RWPE1 (cell line): ENCODE measurements around the gene GEMIN7.

Source experiments
- CTCF ChIA-PET: fragments of 350-600 bp; sonication (Branson Sonifier 250); formaldehyde crosslinking; extraction: SDS; loops from one replicate; lab custom pipeline; 2021; lab: Yijun Ruan, JAX
- POLR2A ChIA-PET: fragments of 400-600 bp; formaldehyde crosslinking; extraction: SDS; loops from one replicate; lab custom pipeline; 2020; ENCODE audit warnings: antibody characterized with exemption; ENCODE audit not compliant: low non-redundant PET; lab: Yijun Ruan, JAX
- DNase-seq: peaks from one replicate; pipeline ENCODE4 v3.0.0; 2012; ENCODE audit warnings: low spot score
- H3K27ac ChIP-seq: fragments of 450-650 bp; 2 replicates; pipeline ENCODE4 v1.5.1; 2017
- TF ChIP-seq, protein P1 (sequence below): fragments of 450-650 bp; conservative IDR thresholded peaks from 2 replicates; pipeline ENCODE4 v1.5.1; 2017; ENCODE audit warnings: low read depth, mild to moderate bottlenecking

The GEMIN7 gene

DNA sequence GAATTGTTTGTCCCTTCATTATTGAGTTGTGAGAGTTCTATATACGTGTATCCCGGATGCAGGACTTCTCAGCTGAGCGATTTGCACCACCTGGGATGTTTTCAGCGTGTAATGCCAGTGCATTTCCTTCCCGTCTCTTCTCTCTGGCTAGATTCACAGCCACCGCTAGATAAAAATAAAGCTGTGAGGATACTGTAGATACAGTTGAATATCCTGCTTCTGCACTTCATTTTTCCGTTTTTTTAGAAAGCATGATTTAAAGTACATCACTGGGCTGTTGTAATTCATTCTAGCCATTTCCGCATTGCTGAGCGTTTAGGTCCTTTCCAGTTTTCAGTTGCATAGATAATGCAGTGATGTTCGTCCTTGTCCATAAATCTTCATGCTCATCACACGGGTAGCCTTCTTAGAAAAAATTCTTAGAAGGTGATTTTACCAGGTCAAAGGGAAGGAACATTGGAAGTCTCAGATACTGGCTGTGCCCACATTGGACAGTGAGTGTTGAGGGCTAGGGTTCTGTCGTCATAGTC is 28.6 kb downstream of the GEMIN7 start:
- POLR2A ChIA-PET: no interaction called here
- CTCF ChIA-PET: no interaction called here
- no peak for DNase-seq
- TF ChIP-seq, protein P1, sequence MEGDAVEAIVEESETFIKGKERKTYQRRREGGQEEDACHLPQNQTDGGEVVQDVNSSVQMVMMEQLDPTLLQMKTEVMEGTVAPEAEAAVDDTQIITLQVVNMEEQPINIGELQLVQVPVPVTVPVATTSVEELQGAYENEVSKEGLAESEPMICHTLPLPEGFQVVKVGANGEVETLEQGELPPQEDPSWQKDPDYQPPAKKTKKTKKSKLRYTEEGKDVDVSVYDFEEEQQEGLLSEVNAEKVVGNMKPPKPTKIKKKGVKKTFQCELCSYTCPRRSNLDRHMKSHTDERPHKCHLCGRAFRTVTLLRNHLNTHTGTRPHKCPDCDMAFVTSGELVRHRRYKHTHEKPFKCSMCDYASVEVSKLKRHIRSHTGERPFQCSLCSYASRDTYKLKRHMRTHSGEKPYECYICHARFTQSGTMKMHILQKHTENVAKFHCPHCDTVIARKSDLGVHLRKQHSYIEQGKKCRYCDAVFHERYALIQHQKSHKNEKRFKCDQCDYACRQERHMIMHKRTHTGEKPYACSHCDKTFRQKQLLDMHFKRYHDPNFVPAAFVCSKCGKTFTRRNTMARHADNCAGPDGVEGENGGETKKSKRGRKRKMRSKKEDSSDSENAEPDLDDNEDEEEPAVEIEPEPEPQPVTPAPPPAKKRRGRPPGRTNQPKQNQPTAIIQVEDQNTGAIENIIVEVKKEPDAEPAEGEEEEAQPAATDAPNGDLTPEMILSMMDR: no peak
- H3K27ac ChIP-seq: no peak overlapping the region

DNA sequence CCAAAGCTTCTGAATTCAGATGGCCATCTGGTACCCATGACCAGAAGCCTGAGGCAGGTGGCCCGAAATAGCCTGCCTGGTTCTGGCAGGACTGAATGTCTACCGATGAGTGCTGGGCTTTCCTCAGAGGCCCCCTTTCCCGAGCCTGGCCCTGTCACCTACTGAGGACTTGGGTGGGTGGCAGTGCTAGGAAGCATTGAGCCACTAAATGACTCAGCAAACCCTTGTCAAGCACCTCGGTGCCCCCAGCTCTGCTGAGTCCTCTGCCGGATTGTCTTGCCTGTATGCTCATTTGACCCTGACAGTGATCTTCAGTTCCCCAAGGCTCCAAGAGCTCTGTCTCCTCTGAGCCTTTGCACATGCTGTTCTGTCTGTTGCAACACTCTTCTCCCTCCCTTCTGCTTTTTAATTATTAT is 31.8 kb downstream of the GEMIN7 start:
- DNase-seq: no peak
- no peak overlapping the region for H3K27ac ChIP-seq
- TF ChIP-seq, protein P1: no peak
- ChIA-PET CTCF (no interaction called here), POLR2A (no interaction called here)

DNA sequence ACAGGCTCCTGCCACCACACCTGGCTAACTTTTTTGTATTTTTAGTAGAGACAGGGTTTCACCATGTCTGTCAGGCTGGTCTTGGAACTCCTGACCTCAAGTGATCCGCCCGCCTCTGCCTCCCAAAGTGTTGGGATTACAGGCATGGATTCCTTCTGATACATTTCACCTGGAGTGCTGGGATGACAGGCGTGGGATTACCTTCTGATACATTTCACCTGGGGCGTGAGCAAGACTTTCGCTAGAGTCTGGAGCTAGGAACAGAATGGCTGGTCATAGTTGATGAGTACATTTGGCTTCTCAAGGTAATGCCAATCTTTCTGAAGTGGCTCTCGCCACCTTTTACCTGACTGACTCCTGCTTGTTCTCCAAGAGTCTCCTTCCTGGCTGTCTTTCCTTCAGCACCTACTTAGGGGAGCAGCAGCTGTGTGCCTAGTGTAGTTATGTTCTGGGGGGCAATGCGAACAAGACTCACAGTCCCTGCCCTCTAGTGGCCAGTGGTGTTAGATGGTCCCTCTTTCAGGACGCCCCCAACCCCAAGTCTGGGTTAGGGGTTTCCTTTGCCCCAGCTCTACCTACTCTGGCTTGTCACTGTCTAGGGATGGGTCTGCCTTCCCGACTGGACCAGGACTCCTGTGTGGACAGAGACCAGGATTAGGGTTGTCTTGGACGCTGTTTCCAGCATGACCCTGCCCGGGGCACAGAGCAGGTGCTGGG is 33.2 kb downstream of the GEMIN7 start:
- H3K27ac ChIP-seq: no peak overlapping the region
- ChIA-PET POLR2A (no interaction called here), CTCF (interaction anchor here (0.5 kb wide), 1 partner anchor 19 kb away, joined by 3 read pairs; the partner anchor contains the start of gene PPP1R37)

DNA sequence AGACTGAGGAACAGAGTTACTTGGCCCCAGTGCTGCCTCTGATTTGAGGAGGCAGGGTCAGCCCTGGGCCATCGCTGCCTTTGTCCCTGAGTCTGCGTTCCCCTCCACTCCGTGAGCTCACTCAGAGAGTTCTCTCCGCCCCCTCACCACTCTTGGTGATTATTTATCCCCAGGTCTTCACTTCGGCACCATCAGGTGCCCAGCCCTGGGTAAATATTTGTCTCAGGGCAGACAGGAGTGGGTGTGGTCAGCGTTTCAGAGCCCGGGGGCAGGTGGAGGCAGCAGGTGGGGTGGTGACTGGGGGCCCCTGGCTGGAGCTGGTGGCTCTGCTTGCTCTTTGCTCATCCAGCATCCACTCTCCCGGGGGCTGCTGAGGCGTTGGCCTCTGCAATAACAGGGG is 34.6 kb downstream of the GEMIN7 start:
- no peak for DNase-seq
- POLR2A ChIA-PET: interaction anchor here (0.5 kb wide), 1 partner anchor 23 kb away, joined by 4 read pairs; no protein-coding TSS in a partner anchor
- TF ChIP-seq, protein P1: no peak
- H3K27ac ChIP-seq: peak overlapping the region; percentile 8; the same call in 1 of the 2 replicates
- CTCF ChIA-PET: no interaction called here

More for the DNA sequence above, 33.2 kb downstream of the GEMIN7 start:
- TF ChIP-seq, protein P1: no peak
- DNase-seq: no peak

DNA sequence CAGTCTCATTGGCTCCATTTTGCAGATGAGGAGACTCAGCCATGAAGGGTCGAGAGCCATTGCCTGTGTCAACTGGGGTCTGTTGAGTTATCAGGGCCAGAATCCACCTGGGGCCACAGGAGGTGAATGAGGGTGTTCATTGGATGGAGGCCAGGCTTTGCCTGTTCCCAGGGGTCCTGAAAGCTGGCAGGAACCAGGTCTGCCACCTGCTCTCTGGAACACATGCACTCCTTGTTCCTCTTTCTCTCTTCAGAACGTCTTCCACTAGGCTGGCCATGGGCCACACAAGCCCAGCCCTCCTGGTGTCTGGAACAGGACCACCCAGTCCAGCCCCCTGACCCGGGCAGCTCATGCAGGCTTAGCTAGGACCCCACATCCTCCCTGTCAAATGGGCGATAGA is 35.1 kb downstream of the GEMIN7 start:
- peak overlapping the region; percentile 8; the same call in 1 of the 2 replicates for H3K27ac ChIP-seq
- no peak for DNase-seq
- TF ChIP-seq, protein P1: no peak
- ChIA-PET CTCF (no interaction called here), POLR2A (interaction anchor here (0.5 kb wide), 1 partner anchor 23 kb away, joined by 4 read pairs; no protein-coding TSS in a partner anchor)

DNA sequence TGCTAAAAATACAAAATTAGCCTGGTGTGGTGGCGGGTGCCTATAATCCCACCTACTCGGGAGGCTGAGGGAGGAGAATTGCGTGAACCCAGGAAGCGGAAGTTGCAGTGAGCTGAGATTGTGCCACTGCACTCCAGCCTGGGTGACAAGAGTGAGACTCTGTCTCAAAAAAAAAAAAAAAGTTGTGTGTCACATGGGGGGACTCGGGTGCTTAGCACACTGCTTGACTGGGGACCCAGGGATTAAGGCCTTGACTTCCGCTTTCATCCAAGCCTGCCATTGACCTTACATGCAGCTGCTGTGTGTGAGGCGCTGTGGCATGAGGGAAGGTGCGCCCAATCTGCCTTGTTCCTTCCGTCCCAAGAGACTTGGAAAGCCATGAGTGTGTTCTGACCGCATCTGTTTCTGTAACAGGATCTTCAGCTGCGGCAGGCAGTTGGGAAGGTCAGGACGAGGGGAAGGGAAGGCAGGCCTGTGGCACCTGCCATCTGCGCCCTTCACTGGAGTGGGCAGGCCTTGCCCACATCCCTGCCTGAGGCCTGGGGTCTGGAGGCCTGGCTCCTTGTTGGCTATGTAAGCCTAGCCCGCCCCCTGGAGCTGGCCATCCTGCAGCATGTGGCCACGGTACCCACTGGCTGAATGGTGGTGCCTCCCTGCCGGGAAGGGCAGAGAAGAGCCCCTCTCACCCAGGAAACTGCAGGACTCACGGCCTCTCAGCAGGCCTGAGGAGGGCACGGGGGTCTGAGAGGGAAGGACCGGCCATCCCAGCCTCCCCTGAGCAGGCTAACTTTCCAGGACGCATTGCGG is 37.0 kb downstream of the GEMIN7 start:
- TF ChIP-seq, protein P1: no peak
- DNase-seq: no peak
- POLR2A ChIA-PET: no interaction called here
- CTCF ChIA-PET: interaction anchor here (1.1 kb wide), 1 partner anchor 392 kb away, joined by 3 read pairs; no protein-coding TSS in a partner anchor
- no peak overlapping the region for H3K27ac ChIP-seq
